T-helper 9 cell (primary cell): ENCODE measurements around the gene KIR2DL4.
"Not testable (repeated sequence)": the region's sequence is repeated elsewhere in the genome, so short reads cannot be mapped to it uniquely, and the experiment has no call there.

Experiments
- DNase-seq: peaks from one replicate; pipeline ENCODE4 v3.0.0-alpha.2; 2020

Gene KIR2DL4

GRCh38 chr19:54805665-54806515 is 2.5 kb downstream of the KIR2DL4 start:
- no peak for DNase-seq

DNA sequence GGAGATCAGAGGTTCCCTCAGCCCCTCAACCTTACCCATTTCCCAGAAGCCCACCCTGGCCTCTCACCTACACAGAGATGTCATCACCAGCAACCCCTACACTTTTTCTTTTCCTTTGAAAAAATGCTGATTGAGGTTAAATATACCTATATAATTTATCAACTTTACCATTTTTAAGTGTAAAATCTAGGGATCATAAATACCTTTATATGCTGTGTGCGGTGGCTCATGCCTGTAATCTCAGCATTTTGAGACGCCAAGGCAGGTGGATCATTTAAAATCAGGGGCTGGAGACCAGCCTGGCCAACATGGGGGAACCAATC is 3.1 kb downstream of the KIR2DL4 start:
- DNase-seq: no peak

GRCh38 chr19:54814571-54814970 is 11.2 kb downstream of the KIR2DL4 start:
- not testable (repeated sequence) for DNase-seq

GRCh38 chr19:54816251-54816650 is 12.8 kb downstream of the KIR2DL4 start, which contains the start of gene KIR3DL1:
Gene KIR3DL1 (plus strand): TSS chr19:54816468.
- not testable (repeated sequence) for DNase-seq

DNA sequence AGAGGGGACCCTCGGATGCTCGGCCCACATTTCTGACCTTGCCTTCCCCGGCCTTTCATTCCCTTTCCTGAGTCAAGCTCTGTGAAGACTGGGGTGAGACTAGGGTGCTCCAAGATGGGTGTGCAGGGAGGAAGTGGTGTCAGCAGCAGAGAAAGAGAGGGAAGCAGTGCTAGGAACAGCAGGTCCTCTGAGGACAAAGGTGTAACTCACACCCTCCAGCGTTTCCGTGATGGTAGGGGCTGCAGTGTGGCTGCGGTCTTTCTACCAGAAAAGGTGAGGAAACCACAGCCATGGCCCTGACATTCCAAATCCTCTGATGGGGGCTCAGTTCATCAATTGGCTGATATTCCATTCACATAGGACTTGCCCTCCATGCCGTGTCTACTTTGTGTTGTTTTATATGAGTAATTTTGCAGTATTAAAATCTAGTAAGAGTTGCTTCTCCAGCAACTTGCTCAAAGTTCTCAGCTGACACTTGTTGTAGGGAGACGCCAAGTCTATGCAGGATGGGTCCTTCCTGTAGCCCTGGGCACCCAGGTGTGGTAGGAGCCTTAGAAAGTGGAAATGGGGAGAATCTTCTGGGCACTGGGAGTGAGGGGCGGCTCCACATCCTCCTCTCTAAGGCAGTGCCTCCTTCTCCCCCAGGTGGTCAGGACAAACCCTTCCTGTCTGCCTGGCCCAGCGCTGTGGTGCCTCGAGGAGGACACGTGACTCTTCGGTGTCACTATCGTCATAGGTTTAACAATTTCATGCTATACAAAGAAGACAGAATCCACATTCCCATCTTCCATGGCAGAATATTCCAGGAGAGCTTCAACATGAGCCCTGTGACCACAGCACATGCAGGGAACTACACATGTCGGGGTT is 14.5 kb downstream of the KIR2DL4 start:
- DNase-seq: no peak

- DNase-seq: not testable (repeated sequence)
Measured at GRCh38 chr19:54824416-54824815, 21.0 kb downstream of the KIR2DL4 start.

DNA sequence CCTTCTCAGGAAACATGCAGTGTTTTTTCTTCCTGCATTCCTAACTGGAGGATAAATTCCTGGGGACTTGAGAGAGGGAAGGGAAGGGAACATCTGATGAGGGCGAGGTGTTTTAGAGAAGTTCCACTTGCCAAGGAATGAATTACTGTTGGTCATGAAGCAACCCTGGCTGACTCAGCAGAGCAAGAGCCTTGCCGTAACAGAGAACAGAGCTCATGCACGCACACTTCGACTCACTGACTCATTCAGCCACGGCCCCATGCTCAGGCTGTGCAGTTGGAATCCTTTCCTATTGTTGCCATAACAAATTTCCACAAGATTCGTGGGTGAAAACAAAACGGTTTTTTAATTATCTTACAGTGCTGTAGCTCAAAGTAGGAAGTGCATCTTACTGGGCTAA is 21.9 kb downstream of the KIR2DL4 start:
- DNase-seq: not testable (repeated sequence)

DNA sequence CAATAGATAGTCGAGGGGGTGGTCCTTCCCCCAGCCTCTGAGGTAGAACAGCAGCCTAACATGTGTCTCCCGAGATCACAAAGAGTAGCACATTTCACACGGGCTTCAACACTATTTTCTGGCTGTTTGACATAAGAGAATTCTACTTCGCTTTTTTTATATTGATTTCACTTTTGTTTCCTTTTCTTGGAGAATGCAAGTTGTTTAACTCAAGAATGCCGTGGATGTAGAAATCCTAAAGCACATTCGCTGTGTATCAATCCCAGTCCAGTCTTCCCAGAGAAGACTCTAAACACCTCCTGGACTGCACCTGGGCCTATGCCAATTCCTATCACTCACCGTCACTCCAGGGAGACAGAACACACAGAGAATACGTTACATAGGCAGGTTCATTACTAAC is 24.7 kb downstream of the KIR2DL4 start:
- DNase-seq: not testable (repeated sequence)

DNA sequence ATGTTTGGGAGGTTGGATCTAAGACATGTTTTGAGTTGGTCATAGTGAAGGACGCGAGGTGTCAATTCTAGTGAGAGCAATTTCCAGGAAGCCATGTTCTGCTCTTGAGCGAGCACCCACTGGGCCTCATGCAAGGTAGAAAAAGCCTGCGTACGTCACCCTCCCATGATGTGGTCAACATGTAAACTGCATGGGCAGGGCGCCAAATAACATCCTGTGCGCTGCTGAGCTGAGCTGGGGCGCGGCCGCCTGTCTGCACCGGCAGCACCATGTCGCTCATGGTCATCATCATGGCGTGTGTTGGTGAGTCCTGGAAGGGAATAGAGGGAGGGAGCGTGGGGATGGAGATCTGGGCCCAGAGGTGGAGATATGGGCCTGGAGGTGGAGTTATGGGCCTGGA is 29.1 kb downstream of the KIR2DL4 start, which contains the start of gene KIR2DS4:
Gene KIR2DS4 (plus strand): TSS at position 181 of the 400 bp plus-strand sequence.
- DNase-seq: not testable (repeated sequence)

DNA sequence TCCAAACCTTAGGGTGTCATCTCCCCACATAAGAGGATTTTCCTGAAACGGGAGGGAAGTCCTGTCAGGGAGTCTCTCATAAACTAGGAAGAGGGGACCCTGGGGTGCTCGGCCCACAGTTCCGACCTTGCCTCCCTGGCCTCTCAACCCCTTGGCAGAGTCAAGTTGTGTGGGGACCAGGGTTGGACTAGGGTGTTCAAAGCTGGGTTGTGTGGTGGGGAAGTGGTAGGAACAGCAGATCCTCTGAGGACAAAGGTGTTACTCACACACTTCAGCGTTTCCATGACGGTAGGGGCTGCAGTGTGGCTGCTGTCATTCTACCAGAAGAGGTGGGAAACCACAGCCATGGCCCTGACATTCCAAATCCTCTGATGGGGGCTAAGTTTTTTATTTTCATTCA is 31.7 kb downstream of the KIR2DL4 start:
- not testable (repeated sequence) for DNase-seq

- not testable (repeated sequence) for DNase-seq
Measured at GRCh38 chr19:54837522-54837921, 34.1 kb downstream of the KIR2DL4 start.

- DNase-seq: not testable (repeated sequence)
Measured at GRCh38 chr19:54843171-54843570, 39.8 kb downstream of the KIR2DL4 start.

DNA sequence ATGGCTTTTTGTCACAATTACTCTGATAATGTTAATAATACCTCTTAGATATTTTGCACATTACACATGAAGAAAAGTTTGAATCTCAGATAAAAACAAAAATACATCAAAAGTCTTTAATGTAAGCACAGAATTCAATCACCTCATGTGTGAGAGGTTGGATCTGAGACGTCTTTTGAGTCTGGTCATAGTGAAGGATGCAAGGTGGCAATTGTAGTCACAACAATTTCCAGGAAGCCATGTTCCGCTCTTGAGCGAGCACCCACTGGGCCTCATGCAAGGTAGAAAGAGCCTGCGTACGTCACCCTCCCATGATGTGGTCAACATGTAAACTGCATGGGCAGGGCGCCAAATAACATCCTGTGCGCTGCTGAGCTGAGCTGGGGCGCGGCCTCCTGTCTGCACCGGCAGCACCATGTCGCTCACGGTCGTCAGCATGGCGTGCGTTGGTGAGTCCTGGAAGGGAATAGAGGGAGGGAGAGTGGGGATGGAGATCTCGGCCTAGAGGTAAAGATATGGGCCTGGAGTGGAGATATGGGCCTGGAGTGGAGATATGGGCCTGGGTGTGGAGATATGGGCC is 46.7 kb downstream of the KIR2DL4 start, which contains the start of gene KIR3DL2:
Gene KIR3DL2 (plus strand): TSS at position 383 of the 580 bp plus-strand sequence. CDS start 33 bp downstream, at position 416.
- DNase-seq: not testable (repeated sequence)

DNA sequence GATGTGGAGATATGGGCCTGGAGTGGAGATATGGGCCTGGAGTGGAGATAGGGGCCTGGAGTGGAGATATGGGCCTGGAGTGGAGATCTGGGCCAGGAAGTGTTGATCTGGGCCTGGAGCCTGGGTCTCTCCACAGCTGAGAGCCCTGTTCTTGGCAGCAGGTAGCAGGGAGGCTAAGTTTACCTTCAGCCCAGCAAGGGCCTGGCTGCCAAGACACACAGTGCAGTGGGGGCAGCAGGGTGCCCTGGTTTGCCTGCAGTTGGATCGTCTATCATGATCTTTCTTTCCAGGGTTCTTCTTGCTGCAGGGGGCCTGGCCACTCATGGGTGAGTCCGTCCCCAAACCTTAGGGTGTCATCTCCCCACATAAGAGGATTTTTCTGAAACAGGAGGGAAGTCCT is 47.5 kb downstream of the KIR2DL4 start:
- no peak for DNase-seq

GRCh38 chr19:54851353-54851752 is 47.9 kb downstream of the KIR2DL4 start:
- DNase-seq: no peak

GRCh38 chr19:54855241-54855640 is 51.8 kb downstream of the KIR2DL4 start:
- DNase-seq: not testable (repeated sequence)

- DNase-seq: not testable (repeated sequence)
Measured at GRCh38 chr19:54858476-54858875, 55.1 kb downstream of the KIR2DL4 start.

GRCh38 chr19:54859421-54859820 is 56.0 kb downstream of the KIR2DL4 start:
- DNase-seq: not testable (repeated sequence)

GRCh38 chr19:54863459-54863858 is 60.0 kb downstream of the KIR2DL4 start:
- not testable (repeated sequence) for DNase-seq
